ENCODE measurements around the gene RAB44.

- TF ChIP-seq MAZ (IDR thresholded peaks at IDR 0.05; ENCODE audit: borderline replicate concordance, low read depth, low read length) (no peak), POLR2A (IDR thresholded peaks at IDR 0.05; ENCODE audit: low read depth, low read length) (no peak), RAD21 (IDR thresholded peaks at IDR 0.05; ENCODE audit: low read length) (no peak), MXI1 (IDR thresholded peaks at IDR 0.05; ENCODE audit: borderline replicate concordance, low read depth, low read length) (no peak)
- TF ChIP-seq, protein P1, sequence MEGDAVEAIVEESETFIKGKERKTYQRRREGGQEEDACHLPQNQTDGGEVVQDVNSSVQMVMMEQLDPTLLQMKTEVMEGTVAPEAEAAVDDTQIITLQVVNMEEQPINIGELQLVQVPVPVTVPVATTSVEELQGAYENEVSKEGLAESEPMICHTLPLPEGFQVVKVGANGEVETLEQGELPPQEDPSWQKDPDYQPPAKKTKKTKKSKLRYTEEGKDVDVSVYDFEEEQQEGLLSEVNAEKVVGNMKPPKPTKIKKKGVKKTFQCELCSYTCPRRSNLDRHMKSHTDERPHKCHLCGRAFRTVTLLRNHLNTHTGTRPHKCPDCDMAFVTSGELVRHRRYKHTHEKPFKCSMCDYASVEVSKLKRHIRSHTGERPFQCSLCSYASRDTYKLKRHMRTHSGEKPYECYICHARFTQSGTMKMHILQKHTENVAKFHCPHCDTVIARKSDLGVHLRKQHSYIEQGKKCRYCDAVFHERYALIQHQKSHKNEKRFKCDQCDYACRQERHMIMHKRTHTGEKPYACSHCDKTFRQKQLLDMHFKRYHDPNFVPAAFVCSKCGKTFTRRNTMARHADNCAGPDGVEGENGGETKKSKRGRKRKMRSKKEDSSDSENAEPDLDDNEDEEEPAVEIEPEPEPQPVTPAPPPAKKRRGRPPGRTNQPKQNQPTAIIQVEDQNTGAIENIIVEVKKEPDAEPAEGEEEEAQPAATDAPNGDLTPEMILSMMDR (conservative IDR thresholded peaks at IDR 0.05; ENCODE audit: low read depth, low read length), result no peak
These were observed 31.3 kb upstream of the RAB44 start for GRCh38 chr6:36666287-36666686.

All from IMR-90 (cell line).